ENCODE measurements around the gene VCAN. TPM values are rescaled to one million over a fixed set of nuclear protein-coding genes. Genes with fewer than 3 reads are reported as not detected.

Gene VCAN
- total and polyA plus RNA-seq, 8 donors = 0.84 to 69.4 (median 2.0) TPM

- intact Hi-C loops (cut with DNase I) = no loop called here
- no peak for DNase-seq
- no peak for TF ChIP-seq CTCF (IDR thresholded peaks at IDR 0.05)
- WGBS, 2 donors = 50% methylated on average over 1 of the region's 1 CpG
- Histone ChIP-seq H3K27ac (no peak overlapping the region), H3K4me3 (no peak overlapping the region), H3K4me1 (no peaks in the 10 kb centered on the region), H3K36me3 (no peaks in the 10 kb centered on the region), H3K27me3 (no peaks in the 10 kb centered on the region), H3K9me3 (no peaks in the 10 kb centered on the region)
- no peak for FAIRE-seq
- no peak for ATAC-seq
Observed at GRCh38 chr5:83542839-83543238, 71.3 kb downstream of the VCAN start.

- no peak for TF ChIP-seq CTCF (IDR thresholded peaks at IDR 0.05)
- Histone ChIP-seq H3K27me3 (no peaks in the 10 kb centered on the region), H3K27ac (no peak overlapping the region), H3K4me1 (no peaks in the 10 kb centered on the region), H3K4me3 (no peak overlapping the region), H3K9me3 (no peaks in the 10 kb centered on the region), H3K36me3 (no peaks in the 10 kb centered on the region)
- ATAC-seq = no peak
- FAIRE-seq = no peak
- DNase-seq = no peak
- intact Hi-C loops (cut with DNase I) = no loop called here
- 66 to 71% methylated on average over 6 of the region's 6 CpGs for WGBS, 2 donors
Observed at GRCh38 chr5:83543898-83544297, 72.4 kb downstream of the VCAN start.

- no peak for TF ChIP-seq CTCF (IDR thresholded peaks at IDR 0.05)
- Histone ChIP-seq H3K27ac (no peak overlapping the region), H3K4me3 (no peak overlapping the region), H3K27me3 (no peaks in the 10 kb centered on the region), H3K4me1 (no peaks in the 10 kb centered on the region), H3K36me3 (no peaks in the 10 kb centered on the region), H3K9me3 (no peaks in the 10 kb centered on the region)
- no peak for ATAC-seq
- no peak for FAIRE-seq
- 82 to 85% methylated on average over 1 of the region's 1 CpG for WGBS, 2 donors
- intact Hi-C loops (cut with DNase I) = no loop called here
- no peak for DNase-seq
Observed at GRCh38 chr5:83547161-83547560, 75.6 kb downstream of the VCAN start.

- intact Hi-C loops (cut with DNase I) = no loop called here
- DNase-seq (no peak), FAIRE-seq (no peak), ATAC-seq (no peak)
- H3K36me3 ChIP-seq = no peaks in the 10 kb centered on the region
- no peak overlapping the region for H3K27ac ChIP-seq
- H3K4me3 ChIP-seq = no peak overlapping the region
- H3K9me3 ChIP-seq = no peaks in the 10 kb centered on the region
- no peak for TF ChIP-seq CTCF (IDR thresholded peaks at IDR 0.05)
- H3K4me1 ChIP-seq = no peaks in the 10 kb centered on the region
- WGBS, 2 donors = 83 to 90% methylated on average over 1 of the region's 1 CpG
- H3K27me3 ChIP-seq = no peaks in the 10 kb centered on the region
Observed at GRCh38 chr5:83547889-83548288, 76.3 kb downstream of the VCAN start.

- 71 to 76% methylated on average over 4 of the region's 4 CpGs for WGBS, 2 donors
- DNase-seq = no peak
- no peak for ATAC-seq
Observed at GRCh38 chr5:83548581-83548980, 77.0 kb downstream of the VCAN start.

More at GRCh38 chr5:83548581-83548980, 77.0 kb downstream of the VCAN start:
- Histone ChIP-seq H3K4me1 (no peaks in the 10 kb centered on the region), H3K27me3 (no peaks in the 10 kb centered on the region), H3K9me3 (no peaks in the 10 kb centered on the region), H3K27ac (no peak overlapping the region), H3K4me3 (no peak overlapping the region), H3K36me3 (no peaks in the 10 kb centered on the region)
- intact Hi-C loops (cut with DNase I) = no loop called here
- FAIRE-seq = no peak
- TF ChIP-seq CTCF (IDR thresholded peaks at IDR 0.05) = no peak
